Endothelial cell (in vitro differentiated cells): ENCODE data around the gene WDR54. TPM values are rescaled to one million over a fixed set of nuclear protein-coding genes. Genes with fewer than 3 reads are reported as not detected.

Experiments used
- DNase-seq: peaks from one replicate; pipeline ENCODE4 v3.0.0; 2021; ENCODE audit warnings: low spot score
- H3K27ac Mint-ChIP-seq: one replicate; pipeline ENCODE4 v1.8.0; 2021; ENCODE audit warnings: mixed read lengths, inconsistent platforms; ENCODE audit not compliant: unreplicated experiment
- H3K27me3 Mint-ChIP-seq: one replicate; pipeline ENCODE4 v1.8.0; 2021; ENCODE audit warnings: mild to moderate bottlenecking, moderate library complexity, mixed read lengths, inconsistent platforms; ENCODE audit not compliant: unreplicated experiment
- H3K36me3 Mint-ChIP-seq: one replicate; pipeline ENCODE4 v1.8.0; 2021; ENCODE audit warnings: mild to moderate bottlenecking, low read depth, mixed read lengths, inconsistent platforms; ENCODE audit not compliant: unreplicated experiment
- H3K4me1 Mint-ChIP-seq: one replicate; pipeline ENCODE4 v1.8.0; 2021; ENCODE audit warnings: mild to moderate bottlenecking, mixed read lengths, inconsistent platforms; ENCODE audit not compliant: unreplicated experiment
- H3K4me3 Mint-ChIP-seq: one replicate; pipeline ENCODE4 v1.8.0; 2021; ENCODE audit warnings: mild to moderate bottlenecking, mixed read lengths, inconsistent platforms; ENCODE audit not compliant: unreplicated experiment
- H3K9me3 Mint-ChIP-seq: one replicate; pipeline ENCODE4 v1.8.0; 2021; ENCODE audit warnings: mixed read lengths, inconsistent platforms; ENCODE audit not compliant: unreplicated experiment
- CTCF ChIP-seq: fragments of 200-600 bp; sonication (generic); IDR thresholded peaks from one replicate; pipeline ENCODE4 v1.5.0; 2021; ENCODE audit warnings: antibody characterized with exemption; ENCODE audit not compliant: unreplicated experiment
- total RNA-seq: library from RNA; stranded (reverse); fragmentation: NEBNext Ultra II Directional; extraction: Animal tissue kit (Norgen Biotek cat#: 25700); gene quantifications from one replicate; pipeline ENCODE4 v1.2.1, GENCODE V29; 2021; ENCODE audit not compliant: unreplicated experiment

WDR54 gene
- total RNA-seq, 1 donor from 2014 or later: 34.1 TPM

- H3K4me3 Mint-ChIP-seq: peak overlapping the region; percentile 88
- peaks cover 6% of the 10 kb centered on the region for H3K27me3 Mint-ChIP-seq
- H3K27ac Mint-ChIP-seq: peak overlapping the region; percentile 6
Measured at GRCh38 chr2:74390606-74391005, 30.9 kb upstream of the WDR54 start.

DNA sequence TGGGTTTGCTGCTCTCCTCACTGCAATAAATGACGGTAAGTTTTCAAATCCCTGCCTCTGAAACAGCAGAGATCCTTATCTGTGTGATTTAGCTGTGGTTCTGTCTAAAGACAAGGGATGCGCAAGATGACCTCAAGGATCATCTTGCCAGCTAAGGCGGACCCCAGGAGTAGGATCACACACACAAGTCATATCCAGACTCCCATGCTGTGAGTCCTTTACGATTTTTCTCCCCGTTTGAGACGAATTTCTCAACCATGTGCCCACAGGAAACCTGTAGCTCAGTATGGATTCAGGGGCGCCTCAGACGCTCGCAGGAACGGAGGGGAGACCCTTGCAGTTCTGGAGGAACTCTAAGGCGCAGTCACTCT is 30.3 kb upstream of the WDR54 start:
- Mint-ChIP-seq H3K36me3 (no peaks in the 10 kb centered on the region), H3K27me3 (peaks cover 6% of the 10 kb centered on the region), H3K9me3 (no peaks in the 10 kb centered on the region), H3K27ac (peak overlapping the region; percentile 92), H3K4me1 (peaks cover 7% of the 10 kb centered on the region), H3K4me3 (peak overlapping the region; percentile 97)
- no peak for TF ChIP-seq CTCF
- no peak for DNase-seq

More at GRCh38 chr2:74390606-74391005, 30.9 kb upstream of the WDR54 start:
- DNase-seq: no peak
- no peaks in the 10 kb centered on the region for H3K36me3 Mint-ChIP-seq
- H3K4me1 Mint-ChIP-seq: peaks cover 7% of the 10 kb centered on the region
- no peaks in the 10 kb centered on the region for H3K9me3 Mint-ChIP-seq
- TF ChIP-seq CTCF: no peak

- Mint-ChIP-seq H3K36me3 (no peaks in the 10 kb centered on the region), H3K27me3 (peaks cover 6% of the 10 kb centered on the region), H3K9me3 (no peaks in the 10 kb centered on the region), H3K4me3 (peak overlapping the region; percentile 97), H3K4me1 (peaks cover 7% of the 10 kb centered on the region), H3K27ac (peak overlapping the region; percentile 93)
- peak; percentile 95 for TF ChIP-seq CTCF
- peak; percentile 96 for DNase-seq
Measured at GRCh38 chr2:74391580-74392448, 29.7 kb upstream of the WDR54 start.

DNA sequence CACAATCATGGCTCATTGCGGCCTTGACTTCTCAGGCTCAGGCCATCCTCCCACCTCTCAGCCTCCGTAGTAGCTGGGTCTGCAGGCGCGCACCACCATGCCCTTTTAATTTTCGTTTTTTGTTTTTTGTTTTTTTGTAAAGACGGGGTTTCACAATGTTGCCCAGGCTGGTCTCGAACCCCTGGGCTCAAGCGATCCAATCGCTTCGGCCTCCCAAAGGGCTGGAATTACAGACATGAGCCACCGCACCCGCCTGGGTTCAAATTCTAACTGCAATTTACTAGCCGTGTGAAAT is 29.1 kb upstream of the WDR54 start:
- TF ChIP-seq CTCF: no peak
- no peak for DNase-seq
- peak overlapping the region; percentile 95 for H3K4me3 Mint-ChIP-seq
- peaks cover 6% of the 10 kb centered on the region for H3K27me3 Mint-ChIP-seq
- peak overlapping the region; percentile 93 for H3K27ac Mint-ChIP-seq
- H3K36me3 Mint-ChIP-seq: no peaks in the 10 kb centered on the region
- H3K4me1 Mint-ChIP-seq: peaks cover 7% of the 10 kb centered on the region
- H3K9me3 Mint-ChIP-seq: no peaks in the 10 kb centered on the region

- Mint-ChIP-seq H3K36me3 (no peaks in the 10 kb centered on the region), H3K27ac (no peak overlapping the region), H3K4me3 (no peak overlapping the region), H3K4me1 (peaks cover 7% of the 10 kb centered on the region), H3K27me3 (peaks cover 6% of the 10 kb centered on the region), H3K9me3 (no peaks in the 10 kb centered on the region)
- DNase-seq: no peak
- no peak for TF ChIP-seq CTCF
Measured at GRCh38 chr2:74393525-74393924, 28.0 kb upstream of the WDR54 start.
